Ishikawa (cell line): ENCODE measurements around the gene CTNNA3.

Experiments used
- CEBPB ChIP-seq: IDR thresholded peaks from 2 replicates; pipeline ENCODE4 v1.6.1; 2012
- CREB1 ChIP-seq: IDR thresholded peaks from 2 replicates; pipeline ENCODE4 v1.6.1; 2012; ENCODE audit warnings: low read depth
- EGR1 ChIP-seq: IDR thresholded peaks from 2 replicates; pipeline ENCODE4 v1.6.1; 2012
- NFIC ChIP-seq: IDR thresholded peaks from 2 replicates; pipeline ENCODE4 v1.6.1; 2012
- RAD21 ChIP-seq: IDR thresholded peaks from 2 replicates; pipeline ENCODE4 v1.6.1; 2012; ENCODE audit warnings: low read depth
- TAF1 ChIP-seq: IDR thresholded peaks from 2 replicates; pipeline ENCODE4 v1.6.1; 2012; ENCODE audit warnings: low read depth, mild to moderate bottlenecking
- YY1 ChIP-seq: IDR thresholded peaks from 2 replicates; pipeline ENCODE4 v1.6.1; 2012; ENCODE audit warnings: low read depth
- ZBTB7A ChIP-seq: IDR thresholded peaks from 2 replicates; pipeline ENCODE4 v1.6.1; 2012; ENCODE audit warnings: low read depth

- TF ChIP-seq RAD21 (no peak), YY1 (no peak), TAF1 (no peak), CREB1 (no peak), NFIC (no peak), ZBTB7A (no peak), CEBPB (no peak), EGR1 (no peak)
These were observed 399.1 kb downstream of the CTNNA3 start for GRCh38 chr10:67296926-67297325.
